Left lung (tissue), 10 donors: ENCODE results near the gene FADS6. TPM values are rescaled to one million over a fixed set of nuclear protein-coding genes. Genes with fewer than 3 reads are reported as not detected.

Experiments used
- ATAC-seq: fragments of 200-7000 bp; cut with Tn5 transposase; one replicate; pipeline ENCODE4 v1.9.1; 2020; ENCODE audit warnings: moderate library complexity
- DNase-seq, 4 donors: peaks; one replicate each; pipeline ENCODE4 v3.0.0-alpha.2; 2013 to 2020
- H3K27ac ChIP-seq, 2 donors: fragments of 200-600 bp; sonication (generic) in 1 of 2; one replicate each; pipeline versions ENCODE4 v1.5.0 to v1.8.0; 2020 to 2021
- H3K27me3 ChIP-seq, 2 donors: fragments of 200-600 bp; sonication (generic) in 1 of 2; one replicate each; pipeline versions ENCODE4 v1.5.0 to v1.8.0; 2020 to 2021
- H3K36me3 ChIP-seq, 2 donors: fragments of 200-600 bp; sonication (generic) in 1 of 2; one replicate each; pipeline versions ENCODE4 v1.5.0 to v1.8.0; 2020 to 2021
- H3K4me1 ChIP-seq, 2 donors: fragments of 200-600 bp; one replicate each; pipeline ENCODE4 v1.8.0; 2021
- H3K4me3 ChIP-seq, 2 donors: fragments of 200-600 bp; sonication (generic) in 1 of 2; one replicate each; pipeline versions ENCODE4 v1.5.0 to v1.8.0; 2020 to 2021; ENCODE audit warnings: mild to moderate bottlenecking in 1 of 2
- H3K9me3 ChIP-seq, 2 donors: fragments of 200-600 bp; sonication (generic) in 1 of 2; one replicate each; pipeline versions ENCODE4 v1.5.0 to v1.8.0; 2020 to 2021
- CTCF ChIP-seq, 2 donors: fragments of 200-600 bp; sonication (generic) in 1 of 2; IDR thresholded peaks; one replicate each; pipeline versions ENCODE4 v1.5.0 to v1.8.0; 2021; ENCODE audit warnings: antibody characterized with exemption in 2 of 2
- intact Hi-C, 2 donors: fragments of 100-400 bp; cut with DNase I; formaldehyde crosslinking; loops; one replicate each; pipeline versions ENCODE4 v1.11.2 to v1.14.2; 2022
- polyA plus RNA-seq, 6 donors: library from polyadenylated mRNA; unstranded; fragments of 120-200 nt; gene quantifications; one replicate each; pipeline ENCODE4 v1.2.1, GENCODE V29; 2013; ENCODE audit not compliant: insufficient read length in 6 of 6
- total RNA-seq, 2 donors: library from RNA; stranded (reverse); fragmentation: NEBNext Ultra II Directional; extraction: Animal tissue kit (Norgen Biotek cat#: 25700); gene quantifications; one replicate each; pipeline ENCODE4 v1.2.1, GENCODE V29; 2021
- donor health status: DM: no; HTN: yes; CAD: no.
- donor health status: DM: no; HTN: no; CAD: no.

Gene FADS6
- total and polyA plus RNA-seq, 8 donors = 0.07 to 0.28 (median 0.15) TPM; not detected in 3

GRCh38 chr17:74848656-74849399 is 44.6 kb downstream of the FADS6 start:
- H3K27me3 ChIP-seq = peaks cover 28 to 59% of the 10 kb centered on the region in 2 donors

GRCh38 chr17:74846621-74847020 is 46.8 kb downstream of the FADS6 start:
- peaks cover 6 to 54% of the 10 kb centered on the region in 2 donors for H3K27me3 ChIP-seq

More at GRCh38 chr17:74848656-74849399, 44.6 kb downstream of the FADS6 start:
- Histone ChIP-seq H3K9me3 (no peaks in the 10 kb centered on the region), H3K27ac (no peak overlapping the region), H3K4me3 (no peak overlapping the region), H3K4me1 (peaks cover 0 to 9% of the 10 kb centered on the region in 2 donors), H3K36me3 (no peaks in the 10 kb centered on the region)
- intact Hi-C loops = no loop called here
- no peak for TF ChIP-seq CTCF (IDR thresholded peaks at IDR 0.05)
- DNase-seq = no peak
- no peak for ATAC-seq

GRCh38 chr17:74843352-74843627 is 50.1 kb downstream of the FADS6 start:
- Histone ChIP-seq H3K9me3 (no peaks in the 10 kb centered on the region), H3K36me3 (peaks cover 0 to 12% of the 10 kb centered on the region in 2 donors), H3K4me3 (peak overlapping the region in 1 of 2 donors; percentile 28), H3K4me1 (peaks cover 16 to 31% of the 10 kb centered on the region in 2 donors), H3K27me3 (peaks cover 0 to 30% of the 10 kb centered on the region in 2 donors), H3K27ac (no peak overlapping the region)
- intact Hi-C loops = no loop called here
- TF ChIP-seq CTCF (IDR thresholded peaks at IDR 0.05) = no peak
- DNase-seq (no peak), ATAC-seq (no peak)

More at GRCh38 chr17:74846621-74847020, 46.8 kb downstream of the FADS6 start:
- Histone ChIP-seq H3K36me3 (no peaks in the 10 kb centered on the region), H3K4me3 (no peak overlapping the region), H3K27ac (no peak overlapping the region), H3K4me1 (peaks cover 8 to 19% of the 10 kb centered on the region in 2 donors), H3K9me3 (no peaks in the 10 kb centered on the region)
- no peak for TF ChIP-seq CTCF (IDR thresholded peaks at IDR 0.05)
- intact Hi-C loops = no loop called here
- DNase-seq (peak in 1 of 4 donors; percentile 57), ATAC-seq (no peak)

GRCh38 chr17:74842599-74843351 is 50.7 kb downstream of the FADS6 start:
- Histone ChIP-seq H3K27me3 (peaks cover 0 to 30% of the 10 kb centered on the region in 2 donors), H3K36me3 (peaks cover 0 to 16% of the 10 kb centered on the region in 2 donors), H3K27ac (no peak overlapping the region), H3K4me1 (peaks cover 16 to 31% of the 10 kb centered on the region in 2 donors), H3K9me3 (no peaks in the 10 kb centered on the region), H3K4me3 (peak overlapping the region; percentile 28 to 36)
- ATAC-seq = peak; percentile 92
- peak; percentile 53 to 66 for TF ChIP-seq CTCF (IDR thresholded peaks at IDR 0.05)
- DNase-seq = peak; percentile 29 to 90 (median 74)
- intact Hi-C loops = no loop called here

GRCh38 chr17:74842146-74842598 is 51.3 kb downstream of the FADS6 start:
- intact Hi-C loops = no loop called here
- no peak overlapping the region for H3K27ac ChIP-seq
- H3K4me3 ChIP-seq = peak overlapping the region; percentile 28 to 36
- peaks cover 0 to 30% of the 10 kb centered on the region in 2 donors for H3K27me3 ChIP-seq
- H3K9me3 ChIP-seq = no peaks in the 10 kb centered on the region
- DNase-seq = no peak
- TF ChIP-seq CTCF (IDR thresholded peaks at IDR 0.05) = no peak
- H3K4me1 ChIP-seq = peaks cover 16 to 31% of the 10 kb centered on the region in 2 donors
- peaks cover 0 to 22% of the 10 kb centered on the region in 2 donors for H3K36me3 ChIP-seq
- ATAC-seq = no peak
